NCI-H2171 (cell line): Measurements from ENCODE around the gene UBA52.
A peak's percentile ranks its signal among the peaks of the same experiment; 100 is the strongest.
"Not testable (repeated sequence)": the region's sequence is repeated elsewhere in the genome, so short reads cannot be mapped to it uniquely, and the experiment has no call there.

Source experiments
- DNase-seq: peaks from one replicate; lab custom pipeline; 2025; lab: John Stamatoyannopoulos, UW

The UBA52 gene

DNA sequence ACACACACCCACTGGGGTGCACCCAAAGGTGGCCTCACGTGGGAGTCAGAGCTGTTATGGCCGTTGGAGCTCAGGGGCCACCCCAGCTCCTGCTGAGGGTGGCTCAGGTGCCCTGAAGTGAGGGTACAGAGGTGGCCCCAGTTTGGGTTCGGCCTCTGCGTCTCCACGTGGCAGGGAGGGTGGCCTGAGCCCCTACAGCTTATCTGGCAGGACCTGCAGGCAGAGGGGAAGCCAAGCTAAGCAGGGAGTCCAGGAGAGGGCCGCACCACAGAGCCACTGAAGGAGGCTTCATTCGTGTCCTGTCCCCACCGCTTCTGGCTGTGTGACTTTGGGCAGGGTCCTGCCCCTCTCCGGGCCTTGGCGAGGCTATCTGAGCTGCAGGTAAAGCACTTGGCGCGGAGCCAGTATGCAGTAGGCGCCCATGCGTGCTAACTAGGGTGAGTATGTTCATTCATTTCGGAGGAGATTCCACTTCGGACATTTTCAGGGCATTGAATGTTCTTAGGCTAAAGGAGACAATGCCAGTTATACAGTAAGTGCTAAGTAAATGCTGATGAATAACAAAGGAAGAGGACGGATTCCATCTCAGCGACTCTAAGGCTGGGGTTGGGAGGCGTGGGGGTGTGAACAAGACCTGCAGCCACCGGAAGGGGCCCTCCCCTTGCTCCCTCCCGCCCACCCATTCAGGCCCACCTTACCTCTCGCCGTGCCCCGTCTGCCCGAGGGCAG is 21.9 kb downstream of the UBA52 start:
- no peak for DNase-seq

DNA sequence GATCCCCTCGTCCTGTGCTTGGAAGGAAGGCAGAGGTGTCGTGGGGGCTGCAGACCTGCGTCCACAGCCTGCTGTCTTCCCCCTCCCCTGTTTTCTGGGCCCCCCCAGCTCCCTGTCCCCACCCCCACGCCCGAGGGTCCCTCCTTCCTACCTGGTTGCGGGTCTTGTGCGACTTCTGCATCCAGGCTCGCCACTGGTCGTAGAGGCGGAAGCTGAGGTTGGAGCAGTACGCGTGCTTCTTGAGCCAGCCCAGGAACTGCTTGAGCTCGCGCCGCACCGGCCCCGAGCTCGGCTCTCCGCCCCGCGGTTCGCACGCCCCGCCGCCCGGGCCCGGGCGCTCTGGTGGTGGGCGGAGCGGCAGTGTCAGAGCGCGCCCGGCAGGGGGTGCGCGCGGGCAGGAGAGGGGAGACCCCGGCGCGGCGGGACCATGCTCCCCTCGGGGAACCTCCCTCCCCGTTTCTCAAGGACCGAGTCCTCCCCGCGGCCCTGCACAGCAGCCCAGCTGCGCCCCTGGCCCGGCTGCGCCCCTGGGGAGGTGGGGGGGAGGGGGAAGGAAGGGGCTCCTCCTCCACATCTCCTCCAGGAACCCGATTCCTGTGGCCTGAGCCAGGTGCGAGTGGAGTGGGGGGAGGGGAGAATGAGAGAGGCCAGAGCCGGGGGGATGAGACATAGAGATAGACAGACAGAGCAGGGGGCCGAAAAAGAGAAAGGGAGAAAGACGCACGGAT is 22.6 kb downstream of the UBA52 start:
- peak; percentile 75 for DNase-seq

DNA sequence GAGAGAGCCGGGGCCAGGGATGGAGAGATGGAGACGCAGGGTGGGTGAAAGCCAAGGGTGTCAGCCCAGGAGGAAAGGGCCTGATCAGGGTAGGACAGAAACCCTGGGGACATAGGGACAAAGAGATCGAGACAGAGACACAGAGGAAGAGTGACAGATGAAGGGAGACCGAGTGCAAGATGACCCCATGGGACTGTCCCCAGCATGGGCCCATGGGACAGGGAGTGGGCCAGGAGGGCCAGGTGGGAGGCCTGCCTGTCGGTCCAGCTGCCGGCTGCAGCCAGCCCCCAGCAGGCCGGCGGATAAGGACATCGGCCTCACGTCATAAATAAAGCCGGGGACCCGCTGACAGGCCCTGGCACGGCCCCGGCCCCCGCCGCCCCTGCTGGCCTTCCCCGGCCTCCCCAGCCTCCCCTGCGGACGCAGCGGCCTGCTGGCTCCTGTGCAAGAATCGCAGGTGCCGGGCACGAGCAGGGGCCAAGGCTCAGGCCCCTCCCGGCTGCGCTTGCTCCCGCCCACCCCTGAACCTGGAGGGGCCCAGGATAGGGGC is 23.2 kb downstream of the UBA52 start:
- DNase-seq, result no peak

DNA sequence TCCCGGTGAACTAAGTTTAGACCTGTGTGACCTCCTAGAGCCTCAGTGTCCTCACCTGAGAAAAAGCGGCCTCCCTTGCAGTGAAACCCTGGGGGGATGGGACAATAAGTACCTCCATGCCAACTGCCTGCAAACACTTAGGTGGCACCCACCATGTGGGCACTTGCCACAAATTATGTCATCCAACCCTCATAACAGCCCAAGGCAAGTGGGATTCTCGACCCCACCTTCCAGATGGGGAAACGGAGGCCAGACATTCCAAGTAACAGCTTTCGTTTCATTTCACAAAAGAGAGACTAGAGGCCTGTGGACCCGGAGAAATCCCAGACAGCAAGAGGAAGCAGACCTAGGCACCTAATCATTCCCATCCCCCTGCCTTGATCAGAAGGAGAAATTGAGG is 23.8 kb downstream of the UBA52 start:
- no peak for DNase-seq

DNA sequence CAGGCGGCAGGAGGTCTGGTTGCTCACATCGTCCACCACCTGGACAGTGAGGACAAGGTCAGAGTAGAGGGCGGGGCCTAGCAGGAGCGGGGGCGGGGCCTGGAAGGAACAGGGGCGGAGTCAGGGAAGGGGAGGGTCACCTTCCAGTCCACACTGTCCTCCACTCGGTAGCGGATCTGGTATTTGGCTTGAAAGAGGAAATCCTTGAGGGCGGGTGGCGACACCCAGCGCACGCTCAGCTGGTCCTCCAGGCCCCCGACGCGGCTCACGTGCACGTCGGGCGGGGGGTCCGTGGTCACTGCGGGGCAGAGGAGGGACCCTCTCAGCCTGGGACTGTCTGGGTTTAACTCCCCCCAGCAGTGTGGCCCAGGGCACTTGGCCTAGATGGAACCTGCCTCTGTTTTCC is 25.1 kb downstream of the UBA52 start:
- DNase-seq, result no peak

DNA sequence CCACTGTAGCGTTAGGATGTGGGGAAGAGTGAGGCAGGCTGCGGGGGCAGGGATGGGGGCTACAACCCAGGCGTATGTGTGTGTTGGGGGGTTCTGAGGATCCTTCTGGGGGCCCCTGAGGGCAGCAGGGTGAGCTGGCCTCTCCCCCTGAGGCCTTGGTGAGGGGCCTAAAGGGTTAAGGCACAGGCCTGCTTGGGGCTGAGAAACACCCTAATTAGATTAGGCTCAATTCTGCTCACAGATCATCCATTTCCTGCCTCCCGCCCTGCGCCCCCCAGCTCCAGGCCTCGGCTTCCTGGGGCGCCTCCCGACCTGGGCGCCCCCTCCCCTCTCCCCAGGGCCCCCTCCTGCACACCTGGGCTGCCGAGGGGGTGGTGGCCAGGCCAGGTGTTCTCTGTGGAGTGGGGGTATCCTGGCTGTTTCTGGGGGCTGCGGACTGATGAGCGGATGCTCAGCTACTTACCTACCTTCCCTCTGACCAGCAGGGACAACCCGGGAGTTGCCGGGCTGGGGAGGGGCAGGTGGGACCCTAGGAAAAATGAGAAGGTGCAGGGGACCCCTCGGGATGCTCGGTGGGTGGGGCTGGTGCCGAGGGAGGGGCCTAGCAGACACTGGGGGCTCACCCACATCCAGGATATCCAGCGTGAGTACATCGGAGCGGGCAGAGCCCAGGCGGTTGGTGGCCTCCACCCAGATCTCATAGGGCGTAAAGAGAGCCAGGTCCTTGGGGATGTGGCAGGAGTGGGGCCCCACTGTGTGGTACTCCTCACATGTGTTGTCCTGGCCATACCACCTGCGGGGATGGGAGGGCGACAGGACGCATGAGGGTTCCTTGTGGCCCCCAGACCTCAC is 26.4 kb downstream of the UBA52 start:
- no peak for DNase-seq

DNA sequence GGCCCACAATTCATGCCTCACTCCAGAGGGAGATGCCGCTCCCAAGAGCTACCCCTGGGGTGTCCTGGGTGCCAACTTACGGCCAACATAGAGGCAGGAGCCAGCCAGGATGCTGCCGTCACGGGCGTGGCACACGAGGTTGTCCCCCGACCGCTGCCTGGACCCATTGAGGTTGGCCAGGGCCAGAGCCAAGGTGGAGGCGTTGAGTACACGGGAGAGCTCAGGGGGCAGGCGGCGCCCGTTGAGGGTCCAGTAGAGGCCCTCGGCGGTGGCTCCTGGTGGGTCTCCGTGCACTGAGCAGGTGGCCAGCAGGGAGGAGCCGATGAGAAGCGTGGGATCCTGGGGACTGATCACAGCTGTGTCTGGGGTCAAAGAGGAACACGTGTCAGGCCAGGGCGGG is 27.8 kb downstream of the UBA52 start:
- DNase-seq, result no peak

DNA sequence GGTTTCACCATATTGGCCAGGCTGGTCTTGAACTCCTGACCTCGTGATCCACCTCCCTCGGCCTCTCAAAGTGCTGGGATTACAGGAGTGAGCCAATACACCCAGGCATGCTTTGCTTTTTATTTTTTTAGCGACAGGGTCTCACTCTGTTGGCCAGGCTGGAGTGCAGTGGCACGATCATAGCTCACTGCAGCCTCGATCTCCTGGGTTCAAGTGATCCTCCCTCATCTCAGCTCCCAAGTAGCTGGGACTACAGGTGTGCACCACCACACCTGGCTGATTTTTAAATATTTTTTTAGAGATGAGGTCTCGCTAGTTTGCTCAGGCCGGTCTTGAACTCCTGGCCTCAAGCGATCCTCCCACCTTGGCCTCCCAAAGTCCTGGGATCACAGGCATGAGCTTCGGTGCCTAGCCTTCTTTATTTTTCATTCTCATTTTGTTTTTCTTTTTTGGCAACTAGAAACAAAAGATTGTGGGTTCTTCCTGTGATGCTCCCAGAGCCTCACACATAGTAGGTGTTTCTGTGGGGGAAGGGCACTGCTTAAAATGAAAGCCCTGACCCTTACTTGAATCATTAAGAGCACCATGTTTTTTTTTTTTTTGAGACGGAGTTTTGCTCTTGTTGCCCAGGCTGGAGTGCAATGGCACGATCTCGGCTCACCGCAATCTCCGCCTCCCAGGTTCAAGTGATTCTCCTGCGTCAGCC is 29.2 kb downstream of the UBA52 start:
- DNase-seq, result not testable (repeated sequence)

DNA sequence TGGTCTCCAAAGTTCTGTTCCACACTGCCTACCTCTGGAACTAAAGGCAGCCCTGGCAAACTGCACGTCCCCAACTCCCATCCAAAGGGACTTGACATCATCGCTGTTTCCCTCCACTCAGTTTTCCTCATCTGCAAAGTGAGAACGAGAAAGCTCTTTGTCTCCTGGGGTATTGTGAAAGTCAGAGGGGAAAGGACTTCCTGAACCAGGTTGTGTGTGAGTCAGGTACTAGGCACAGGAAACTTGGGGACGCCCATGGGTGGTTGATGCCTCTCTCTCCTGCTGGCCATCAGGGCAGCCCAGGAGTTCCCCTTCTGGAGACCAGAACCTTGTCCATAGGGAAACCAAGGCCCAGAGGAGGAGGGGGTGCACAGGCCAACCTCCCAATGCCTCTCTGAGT is 30.2 kb downstream of the UBA52 start:
- no peak for DNase-seq

DNA sequence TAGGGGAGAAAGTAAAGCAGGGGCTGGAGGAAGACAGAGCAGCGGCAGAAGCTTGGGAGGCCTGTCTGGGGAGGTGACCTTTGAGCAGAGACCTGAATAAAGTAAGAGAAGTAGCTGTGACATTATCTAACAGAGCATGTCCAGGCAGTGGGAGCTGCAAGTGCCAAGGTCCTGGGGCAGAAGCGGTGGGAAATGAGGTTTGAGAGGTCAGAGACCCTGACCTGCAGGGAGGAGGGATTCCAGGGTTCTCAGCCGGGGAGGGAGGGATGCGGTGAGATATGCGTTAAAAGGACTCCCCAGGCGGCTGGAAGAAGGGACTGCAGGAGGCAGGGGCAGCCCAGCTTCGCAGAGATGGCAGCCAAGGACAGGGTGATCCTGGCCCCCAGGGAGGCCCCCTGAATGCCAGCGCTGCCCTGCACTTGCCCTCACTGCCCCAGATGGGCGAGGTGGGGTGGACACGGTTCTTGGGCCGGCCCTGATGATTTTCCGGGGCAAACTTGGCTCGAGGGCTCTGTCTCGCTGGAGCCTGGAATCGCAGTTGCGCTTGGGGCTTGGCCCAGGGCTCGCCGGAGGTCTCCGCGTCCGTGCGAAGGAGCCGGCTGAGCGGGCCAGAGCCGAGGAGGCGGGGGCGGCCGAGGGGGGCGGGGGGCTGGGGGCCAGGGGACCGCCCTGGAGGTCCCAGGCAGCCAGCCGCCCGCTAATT is 31.7 kb downstream of the UBA52 start:
- DNase-seq, result no peak

DNA sequence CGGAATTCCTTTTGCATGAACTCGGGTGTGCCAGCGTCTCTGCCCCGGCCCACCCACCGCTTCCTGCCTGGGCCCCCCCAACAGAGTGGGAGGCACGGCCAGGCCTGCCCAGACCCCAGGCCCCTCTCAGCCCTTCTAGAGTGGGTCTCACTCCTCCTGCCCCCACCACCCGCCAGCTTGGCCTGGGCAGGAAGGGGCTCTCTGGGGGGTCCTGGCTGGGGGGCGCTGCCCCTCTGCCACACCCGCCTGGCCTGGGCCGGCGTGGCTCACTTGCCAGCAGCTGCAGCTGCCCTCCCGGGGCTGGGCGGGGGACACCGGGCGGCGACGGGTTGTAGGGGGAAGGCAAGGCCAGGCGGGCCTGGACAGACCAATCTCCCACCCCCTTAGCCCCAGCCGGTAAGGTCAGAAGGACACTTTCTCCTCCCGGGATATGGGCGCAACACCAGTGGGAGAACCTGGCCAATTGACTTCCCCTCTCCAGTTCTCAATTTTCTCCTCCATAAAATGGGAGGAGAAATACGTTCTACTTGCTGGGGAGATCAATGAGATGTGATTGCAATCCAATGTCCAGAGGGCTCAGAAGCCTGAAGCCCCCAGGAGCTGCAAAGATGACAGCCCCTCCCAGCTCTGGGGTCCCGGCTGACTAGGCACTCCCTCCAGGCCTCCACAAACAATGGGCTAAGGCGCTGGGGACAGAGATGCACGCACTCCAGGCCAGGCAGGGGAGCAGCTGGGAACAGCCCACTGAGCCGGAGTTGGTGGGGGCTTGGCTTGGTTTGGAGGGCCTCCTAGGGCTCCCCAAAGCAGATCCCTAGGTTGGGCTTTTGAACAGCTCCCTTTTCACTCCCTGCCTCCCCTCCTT is 32.5 kb downstream of the UBA52 start:
- no peak for DNase-seq

DNA sequence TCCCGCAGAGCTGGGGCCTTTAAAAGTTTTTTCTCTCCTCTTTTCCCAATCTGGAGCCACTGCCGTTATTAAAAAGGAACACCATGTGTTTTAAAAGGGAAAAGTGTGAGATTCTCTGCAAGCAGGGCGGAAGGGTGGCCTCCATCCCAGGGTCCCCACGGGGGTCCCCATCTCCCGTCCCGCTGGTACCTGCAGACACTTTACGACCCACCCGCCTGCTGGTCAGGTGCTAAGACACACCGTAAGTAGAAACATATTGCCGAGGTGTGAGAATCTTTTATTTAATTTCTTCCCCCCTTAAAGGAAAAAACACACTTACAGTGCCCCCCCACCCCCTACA is 33.1 kb downstream of the UBA52 start:
- no peak for DNase-seq

DNA sequence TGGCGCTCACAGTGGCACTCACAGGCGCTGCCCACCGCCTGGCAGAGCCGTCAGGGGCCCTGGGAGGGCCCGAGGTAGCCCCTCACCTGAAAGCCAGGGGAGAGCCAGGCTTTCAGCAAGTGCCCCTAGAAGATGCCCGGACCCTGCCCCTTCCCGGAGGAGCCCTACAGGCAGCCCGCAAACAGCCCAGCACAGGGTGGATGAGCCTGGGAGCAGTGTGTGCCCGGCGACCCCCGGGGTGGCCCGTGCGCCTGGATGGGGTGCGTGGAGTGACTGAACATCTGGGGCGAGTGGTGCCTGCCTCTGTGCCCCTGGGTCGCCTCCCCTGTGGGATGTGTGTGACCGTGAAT is 33.5 kb downstream of the UBA52 start:
- DNase-seq, result no peak

DNA sequence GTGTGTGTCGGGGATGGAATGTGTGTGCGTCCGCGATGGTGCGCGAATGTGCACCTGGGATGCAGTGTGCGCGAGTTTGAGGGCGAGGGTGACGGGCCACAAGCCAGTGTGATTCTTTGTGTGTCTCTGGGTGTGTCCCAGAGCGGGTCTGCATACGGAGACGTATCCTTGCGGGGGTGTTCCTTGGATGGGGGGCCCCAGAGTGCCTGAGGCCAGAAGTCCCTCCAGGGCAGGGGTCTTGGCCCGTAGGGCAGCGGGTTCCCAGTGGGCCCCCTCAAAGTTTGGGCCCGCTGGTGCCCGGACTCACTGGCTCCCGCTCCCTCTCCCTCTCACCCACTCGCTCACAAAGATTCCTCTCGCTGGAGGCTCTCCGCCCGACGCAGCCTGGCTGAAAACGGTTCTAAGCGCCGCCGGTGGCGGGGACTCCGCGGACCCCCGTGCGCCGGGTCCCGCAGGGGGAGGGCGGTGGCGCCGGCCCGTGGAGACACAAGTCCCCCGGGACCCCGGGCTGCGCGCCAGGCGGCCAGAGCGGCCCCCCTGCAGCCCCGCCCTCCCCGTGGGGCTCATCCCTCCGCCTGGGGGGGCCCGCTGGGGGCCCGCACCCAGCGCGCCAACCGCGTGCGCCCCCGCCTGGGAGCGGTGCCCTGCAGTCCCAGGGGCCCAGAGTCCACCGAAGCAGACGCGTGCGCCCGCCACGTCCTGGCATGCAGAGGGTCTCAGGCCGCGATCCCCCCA is 34.1 kb downstream of the UBA52 start:
- DNase-seq, result no peak

DNA sequence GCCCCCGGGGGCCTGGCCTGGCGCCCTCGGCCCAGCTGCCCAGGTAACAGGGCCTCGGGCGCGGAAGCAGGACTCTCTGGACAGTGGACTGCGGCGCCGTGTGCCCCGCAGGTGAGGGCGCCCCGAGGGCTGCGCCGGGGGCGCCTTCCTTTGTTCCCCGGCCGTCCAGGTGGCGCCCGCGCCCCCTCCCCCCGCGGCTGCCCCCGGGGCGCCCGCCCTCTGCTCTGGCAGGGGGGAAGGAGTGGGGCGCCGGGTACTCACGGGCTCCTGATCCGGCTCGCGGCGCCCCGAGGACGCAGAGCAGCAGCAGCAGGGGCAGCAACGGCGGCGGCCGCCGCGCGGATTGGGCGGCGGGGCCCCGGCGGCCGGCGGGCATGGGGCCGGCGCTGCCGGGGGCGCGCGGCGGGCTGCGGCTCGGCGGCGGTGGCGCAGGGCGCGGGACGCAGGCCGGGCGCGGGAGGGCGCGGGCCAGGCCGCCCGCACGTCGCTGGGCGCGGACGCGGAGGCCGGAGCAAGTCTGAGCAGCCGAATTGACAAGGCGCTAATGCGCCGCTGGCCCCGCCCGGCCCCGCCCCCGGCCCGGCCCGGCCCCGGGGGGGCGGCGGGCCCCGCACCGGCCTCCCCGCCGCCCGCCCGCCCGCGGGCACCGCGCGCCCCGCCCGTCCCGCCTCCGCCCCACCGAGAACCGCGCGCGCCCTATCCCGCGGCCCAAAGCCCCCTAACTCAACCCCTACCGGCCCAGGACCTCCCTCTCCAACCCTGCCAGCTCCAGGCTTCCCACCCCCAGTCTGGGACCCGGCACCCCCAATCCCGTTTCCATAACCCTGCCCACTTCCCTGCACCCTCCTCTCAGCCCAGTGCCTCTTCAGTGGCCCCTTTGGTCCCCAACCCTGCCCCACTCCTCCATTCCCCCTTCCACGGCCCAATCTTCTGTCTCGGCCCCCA is 34.9 kb downstream of the UBA52 start, which contains the start of gene CRLF1:
CRLF1 (minus strand) TSS at position 519 of the 945 bp plus-strand sequence; CDS start at position 376, 143 bp downstream.
- no peak for DNase-seq

DNA sequence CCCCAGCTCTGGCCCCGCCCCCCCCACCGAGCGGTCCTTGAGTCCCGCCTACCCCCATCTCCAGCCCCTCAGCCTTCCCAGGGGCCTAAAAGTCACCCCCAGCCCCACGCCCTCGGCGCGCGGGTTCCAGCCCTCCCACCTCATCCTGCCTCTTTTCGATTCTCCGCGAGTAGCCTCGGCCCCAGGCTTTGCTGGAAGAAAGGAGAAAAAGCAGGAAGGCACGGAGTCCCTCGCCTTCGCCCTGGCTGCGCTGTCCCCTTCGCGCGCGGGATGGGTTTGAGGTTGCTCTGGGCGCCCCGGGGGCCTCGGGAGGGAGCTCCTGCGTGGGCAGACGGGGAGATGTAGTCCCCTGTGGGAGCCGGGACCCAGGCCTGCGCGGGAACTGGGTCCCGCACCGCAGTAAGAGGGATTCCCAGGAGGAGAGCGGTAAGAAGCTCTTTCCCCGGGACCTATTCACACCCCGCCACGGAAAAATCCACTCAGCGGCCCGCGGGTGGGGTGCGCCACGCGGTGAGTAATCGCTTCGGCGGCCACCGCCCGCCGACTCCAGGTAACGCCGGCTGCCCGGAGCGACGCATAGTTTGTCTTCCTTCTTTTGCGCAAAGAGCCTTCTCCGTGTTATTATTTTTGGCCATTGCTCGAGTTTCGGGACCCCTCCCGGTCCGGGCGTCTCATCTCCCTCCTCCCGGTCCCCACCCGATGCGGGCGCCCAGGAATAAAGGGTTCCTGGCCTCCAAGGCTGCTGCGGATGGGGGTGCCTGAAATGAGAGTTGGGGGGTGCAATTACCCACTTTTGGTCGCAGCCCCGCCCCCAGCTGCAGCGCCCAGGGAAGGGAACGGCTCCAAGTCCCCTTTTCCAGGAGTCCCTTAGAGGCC is 35.8 kb downstream of the UBA52 start:
- no peak for DNase-seq

DNA sequence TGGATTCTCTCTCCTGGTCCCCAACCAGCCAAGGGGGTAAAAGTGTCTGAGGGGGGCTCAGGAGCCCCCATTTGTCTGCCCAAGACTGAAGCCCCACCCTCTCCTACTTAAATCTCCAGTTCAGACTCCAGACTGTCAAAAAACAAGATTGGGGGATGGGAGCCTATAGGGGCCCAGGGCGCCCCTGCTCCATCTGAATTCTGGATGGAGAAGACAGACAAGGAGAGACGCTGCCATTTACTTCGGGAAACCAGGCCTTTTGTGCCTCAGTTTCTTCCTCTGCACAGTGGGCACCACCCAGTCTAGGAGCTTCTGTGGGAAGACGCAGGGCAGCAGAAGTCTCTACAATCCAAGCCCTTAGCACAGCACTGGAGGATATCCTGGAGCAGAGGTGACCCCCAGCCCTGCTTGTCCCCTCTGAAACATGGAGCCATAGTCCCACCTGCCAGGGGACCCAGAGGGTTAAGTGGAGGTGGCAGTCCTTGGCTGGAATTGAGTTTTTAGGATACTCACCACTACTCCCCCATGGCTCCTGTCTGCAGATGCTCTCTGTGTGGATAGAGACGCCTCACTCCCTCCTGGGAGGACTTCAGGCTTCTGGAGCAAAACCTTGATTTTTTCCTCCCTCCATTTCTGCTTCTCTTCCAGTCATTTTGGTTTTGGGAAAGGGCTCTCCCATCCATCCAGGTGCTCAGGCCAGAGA is 36.6 kb downstream of the UBA52 start:
- DNase-seq, result no peak
